Activated T-helper 1 cell treated with anti-CD3 and anti-CD28 coated beads, Interleukin-12 subunit alpha, Interleukin-12 subunit beta, Interleukin-2, Interleukin-4 antibody, amounts not matched to agents 30 ng/mL and 10 ng/mL and 1 ng/mL, durations not matched to agents 14 hours and 24 hours and 36 hours (primary cell): ENCODE measurements around the gene CDCP1. TPM values are rescaled to one million over a fixed set of nuclear protein-coding genes. Genes with fewer than 3 reads are reported as not detected.

Experiments
- DNase-seq: peaks from one replicate; pipeline ENCODE4 v3.0.0; 2021; ENCODE audit warnings: low spot score
- H3K27ac Mint-ChIP-seq: one replicate; pipeline ENCODE4 v1.8.0; 2021; ENCODE audit warnings: mild to moderate bottlenecking, mixed read lengths
- H3K27me3 Mint-ChIP-seq: one replicate; pipeline ENCODE4 v1.8.0; 2022; ENCODE audit warnings: mild to moderate bottlenecking, moderate library complexity, mixed read lengths; ENCODE audit not compliant: insufficient read depth
- H3K36me3 Mint-ChIP-seq: one replicate; pipeline ENCODE4 v1.8.0; 2021; ENCODE audit warnings: low read depth, mixed read lengths
- H3K4me1 Mint-ChIP-seq: one replicate; pipeline ENCODE4 v1.8.0; 2021; ENCODE audit warnings: low read depth, mixed read lengths
- H3K4me3 Mint-ChIP-seq: one replicate; pipeline ENCODE4 v1.8.0; 2021; ENCODE audit warnings: mild to moderate bottlenecking, moderate library complexity, mixed read lengths
- H3K9me3 Mint-ChIP-seq: one replicate; pipeline ENCODE4 v1.8.0; 2021; ENCODE audit warnings: mixed read lengths
- intact Hi-C: fragments of 100-400 bp; cut with micrococcal nuclease; formaldehyde crosslinking; loops from one replicate; pipeline ENCODE4 v1.15.1; 2024
- total RNA-seq: library from RNA; stranded (reverse); gene quantifications from 2 replicates; pipeline ENCODE4 v1.2.3, GENCODE V29; 2022

Gene CDCP1
- total RNA-seq, 1 donor from 2014 or later: 1.2 TPM

- intact Hi-C loops: no loop called here
- H3K27ac Mint-ChIP-seq: no peak overlapping the region
- no peaks in the 10 kb centered on the region for H3K9me3 Mint-ChIP-seq
- H3K27me3 Mint-ChIP-seq: peaks cover 35% of the 10 kb centered on the region
- no peak overlapping the region for H3K4me3 Mint-ChIP-seq
- H3K4me1 Mint-ChIP-seq: peaks cover 16% of the 10 kb centered on the region
- no peak for DNase-seq
- no peaks in the 10 kb centered on the region for H3K36me3 Mint-ChIP-seq
These were observed 18.9 kb downstream of the CDCP1 start for GRCh38 chr3:45127130-45127822.

- H3K9me3 Mint-ChIP-seq: no peaks in the 10 kb centered on the region
- H3K4me1 Mint-ChIP-seq: peaks cover 16% of the 10 kb centered on the region
- H3K4me3 Mint-ChIP-seq: no peak overlapping the region
- H3K27ac Mint-ChIP-seq: no peak overlapping the region
- intact Hi-C loops: no loop called here
- peaks cover 35% of the 10 kb centered on the region for H3K27me3 Mint-ChIP-seq
- DNase-seq: no peak
- no peaks in the 10 kb centered on the region for H3K36me3 Mint-ChIP-seq
These were observed 19.4 kb downstream of the CDCP1 start for GRCh38 chr3:45126730-45127129.

GRCh38 chr3:45125550-45126026 is 20.6 kb downstream of the CDCP1 start:
- peaks cover 16% of the 10 kb centered on the region for H3K4me1 Mint-ChIP-seq
- no peaks in the 10 kb centered on the region for H3K9me3 Mint-ChIP-seq
- DNase-seq: no peak
- no peak overlapping the region for H3K27ac Mint-ChIP-seq
- peaks cover 41% of the 10 kb centered on the region for H3K27me3 Mint-ChIP-seq
- intact Hi-C loops: no loop called here
- no peak overlapping the region for H3K4me3 Mint-ChIP-seq
- no peaks in the 10 kb centered on the region for H3K36me3 Mint-ChIP-seq

GRCh38 chr3:45124956-45125355 is 21.2 kb downstream of the CDCP1 start:
- intact Hi-C loops: no loop called here
- Mint-ChIP-seq H3K9me3 (no peaks in the 10 kb centered on the region), H3K4me3 (no peak overlapping the region), H3K4me1 (peaks cover 16% of the 10 kb centered on the region), H3K27ac (no peak overlapping the region), H3K27me3 (peaks cover 42% of the 10 kb centered on the region), H3K36me3 (no peaks in the 10 kb centered on the region)
- DNase-seq: no peak

GRCh38 chr3:45124352-45124751 is 21.8 kb downstream of the CDCP1 start:
- peaks cover 44% of the 10 kb centered on the region for H3K27me3 Mint-ChIP-seq
- peaks cover 21% of the 10 kb centered on the region for H3K4me1 Mint-ChIP-seq
- no peak overlapping the region for H3K27ac Mint-ChIP-seq
- intact Hi-C loops: no loop called here
- H3K4me3 Mint-ChIP-seq: no peak overlapping the region
- H3K36me3 Mint-ChIP-seq: no peaks in the 10 kb centered on the region
- no peak for DNase-seq
- H3K9me3 Mint-ChIP-seq: no peaks in the 10 kb centered on the region

GRCh38 chr3:45123581-45124269 is 22.5 kb downstream of the CDCP1 start:
- Mint-ChIP-seq H3K4me1 (peaks cover 28% of the 10 kb centered on the region), H3K27ac (no peak overlapping the region), H3K27me3 (peaks cover 50% of the 10 kb centered on the region), H3K36me3 (peaks cover under 1% of the 10 kb centered on the region), H3K9me3 (no peaks in the 10 kb centered on the region), H3K4me3 (no peak overlapping the region)
- intact Hi-C loops: no loop called here
- DNase-seq: no peak

GRCh38 chr3:45123030-45123429 is 23.1 kb downstream of the CDCP1 start:
- Mint-ChIP-seq H3K9me3 (no peaks in the 10 kb centered on the region), H3K36me3 (peaks cover 2% of the 10 kb centered on the region), H3K4me1 (peaks cover 35% of the 10 kb centered on the region), H3K4me3 (no peak overlapping the region), H3K27me3 (peaks cover 54% of the 10 kb centered on the region), H3K27ac (no peak overlapping the region)
- intact Hi-C loops: no loop called here
- DNase-seq: no peak

GRCh38 chr3:45120359-45121158 is 25.6 kb downstream of the CDCP1 start:
- Mint-ChIP-seq H3K4me1 (peaks cover 37% of the 10 kb centered on the region), H3K9me3 (no peaks in the 10 kb centered on the region), H3K36me3 (peaks cover 2% of the 10 kb centered on the region), H3K27ac (no peak overlapping the region), H3K4me3 (no peak overlapping the region), H3K27me3 (peaks cover 64% of the 10 kb centered on the region)
- no peak for DNase-seq
- intact Hi-C loops: no loop called here

GRCh38 chr3:45119824-45120358 is 26.3 kb downstream of the CDCP1 start:
- peaks cover 38% of the 10 kb centered on the region for H3K4me1 Mint-ChIP-seq
- intact Hi-C loops: loop anchor here (2.0 kb wide), 1 partner anchor 15 kb away; no protein-coding TSS in a partner anchor
- H3K27me3 Mint-ChIP-seq: peaks cover 63% of the 10 kb centered on the region
- H3K36me3 Mint-ChIP-seq: peaks cover 2% of the 10 kb centered on the region
- no peak overlapping the region for H3K4me3 Mint-ChIP-seq
- no peak overlapping the region for H3K27ac Mint-ChIP-seq
- no peaks in the 10 kb centered on the region for H3K9me3 Mint-ChIP-seq
- no peak for DNase-seq

- Mint-ChIP-seq H3K27me3 (peaks cover 62% of the 10 kb centered on the region), H3K4me3 (no peak overlapping the region), H3K9me3 (no peaks in the 10 kb centered on the region), H3K36me3 (peaks cover 2% of the 10 kb centered on the region), H3K27ac (no peak overlapping the region), H3K4me1 (peaks cover 44% of the 10 kb centered on the region)
- DNase-seq: no peak
- intact Hi-C loops: loop anchor here (2.0 kb wide), 1 partner anchor 15 kb away; no protein-coding TSS in a partner anchor
These were observed 26.8 kb downstream of the CDCP1 start for GRCh38 chr3:45119376-45119775.

GRCh38 chr3:45118615-45119071 is 27.5 kb downstream of the CDCP1 start:
- intact Hi-C loops: loop anchor here (2.0 kb wide), 1 partner anchor 14 kb away; no protein-coding TSS in a partner anchor
- H3K9me3 Mint-ChIP-seq: no peaks in the 10 kb centered on the region
- DNase-seq: no peak
- peak overlapping the region; percentile 31 for H3K27ac Mint-ChIP-seq
- H3K4me3 Mint-ChIP-seq: peak overlapping the region; percentile 62
- peaks cover 63% of the 10 kb centered on the region for H3K27me3 Mint-ChIP-seq
- H3K4me1 Mint-ChIP-seq: peaks cover 50% of the 10 kb centered on the region
- peaks cover 2% of the 10 kb centered on the region for H3K36me3 Mint-ChIP-seq

GRCh38 chr3:45116350-45116749 is 29.8 kb downstream of the CDCP1 start:
- intact Hi-C loops: no loop called here
- Mint-ChIP-seq H3K4me1 (peaks cover 51% of the 10 kb centered on the region), H3K27ac (no peak overlapping the region), H3K4me3 (no peak overlapping the region), H3K36me3 (peaks cover 7% of the 10 kb centered on the region), H3K27me3 (peaks cover 65% of the 10 kb centered on the region), H3K9me3 (no peaks in the 10 kb centered on the region)
- DNase-seq: no peak
